Measurements from ENCODE around the gene STPG3. TPM values are rescaled to one million over a fixed set of nuclear protein-coding genes. Genes with fewer than 3 reads are reported as not detected.
"Not testable (repeated sequence)": the region's sequence is repeated elsewhere in the genome, so short reads cannot be mapped to it uniquely, and the experiment has no call there.

The STPG3 gene
- polyA plus RNA-seq, 2 of the 4 experiments (the other 2 are of a cell fraction) = not detected

- WGBS (ENCODE audit: missing lambda C conversion rate) = 63% methylated on average over 10 of the region's 13 CpGs
- H3K9me3 ChIP-seq = no peaks in the 10 kb centered on the region
- H3K27ac ChIP-seq = peak overlapping the region in 1 of 2 experiments; percentile 63; a peak in 2 of 6 replicates
- no peak for FAIRE-seq
- peak overlapping the region; percentile 13; the same call in 2 of the 3 replicates for H3K4me2 ChIP-seq
- DNase-seq (ENCODE audit: low read depth in 1 of 2, low spot score in 1 of 2) = peak in 1 of 2 experiments; percentile 42
- peaks cover 42% of the 10 kb centered on the region for H3K4me1 ChIP-seq
- POLR2A ChIA-PET = interaction anchor here (1.8 kb wide), 1 partner anchor 49 kb away, joined by 4 read pairs; no protein-coding TSS in a partner anchor
- no peak for ATAC-seq
- H3K4me3 ChIP-seq = no peak overlapping the region
- CTCF ChIA-PET = interaction anchor here (0.6 to 13.1 kb wide), 24 partner anchors 9 to 275 kb away, joined by 3 to 236 read pairs (median 7); partner anchors contain the start of genes ANAPC2, CYSRT1, DPP7 and MAN1B1
- TF ChIP-seq BHLHE40 (IDR thresholded peaks at IDR 0.05; ENCODE audit: low read depth, low read length) = no peak
- no peak for TF ChIP-seq ZNF302 (CRISPR knock-in tag; IDR thresholded peaks at IDR 0.05)
Observed at GRCh38 chr9:137237759-137238726, 13.0 kb upstream of the STPG3 start.

GRCh38 chr9:137239541-137240200 is 11.4 kb upstream of the STPG3 start:
- H3K27ac ChIP-seq = peak overlapping the region; percentile 97 to 99
- not testable (repeated sequence) for DNase-seq (ENCODE audit: low read depth in 1 of 2, low spot score in 1 of 2); ATAC-seq; FAIRE-seq; H3K9me3 ChIP-seq
- 75% methylated on average over 27 of the region's 27 CpGs for WGBS (ENCODE audit: missing lambda C conversion rate)
- H3K4me2 ChIP-seq = peak overlapping the region; percentile 81
- peaks cover 54% of the 10 kb centered on the region for H3K4me1 ChIP-seq
- POLR2A ChIA-PET = interaction anchor here (0.6 to 3.3 kb wide), 14 partner anchors 10 to 193 kb away, joined by 3 to 97 read pairs (median 8); partner anchors contain the start of genes CYSRT1, DPP7, NELFB and NPDC1
- H3K4me3 ChIP-seq = peak overlapping the region; percentile 67
- CTCF ChIA-PET = interaction anchor here (0.9 to 13.1 kb wide), 11 partner anchors 8 to 210 kb away, joined by 3 to 236 read pairs (median 4); partner anchors contain the start of genes CYSRT1, NELFB, RNF208 and RNF224

GRCh38 chr9:137240318-137240840 is 10.7 kb upstream of the STPG3 start:
- DNase-seq (ENCODE audit: low read depth in 1 of 2, low spot score in 1 of 2) (peak in 1 of 2 experiments; percentile 80), FAIRE-seq (no peak), ATAC-seq (peak; percentile 17 to 46)
- WGBS (ENCODE audit: missing lambda C conversion rate) = 0% methylated on average over 10 of the region's 58 CpGs
- H3K27ac ChIP-seq = peak overlapping the region; percentile 97 to 99
- TF ChIP-seq MAX (IDR thresholded peaks at IDR 0.05) = peak; percentile 98
- TF ChIP-seq CTCF (IDR thresholded peaks at IDR 0.05) = peak; percentile 22; the same call in 1 of the 3 replicates
- TF ChIP-seq USF2 (IDR thresholded peaks at IDR 0.05) = peak; percentile 69
- TF ChIP-seq BHLHE40 (IDR thresholded peaks at IDR 0.05; ENCODE audit: low read depth, low read length) = peak; percentile 78
- peak; percentile 87 for TF ChIP-seq MYC (IDR thresholded peaks at IDR 0.05; ENCODE audit: borderline replicate concordance, low read length)
- TF ChIP-seq POLR2A (IDR thresholded peaks at IDR 0.05; ENCODE audit: low read length) = peak; percentile 52
- TF ChIP-seq ATOH8 (CRISPR knock-in tag; IDR thresholded peaks at IDR 0.05; ENCODE audit: low read depth) = no peak
- TF ChIP-seq ZSCAN20 (CRISPR knock-in tag; IDR thresholded peaks at IDR 0.05) = no peak
- TF ChIP-seq CEBPB (IDR thresholded peaks at IDR 0.05) = no peak
- TF ChIP-seq PBX3 (IDR thresholded peaks at IDR 0.05) = no peak
- peak; percentile 73; the same call in 1 of the 2 replicates for TF ChIP-seq HOXB5 (CRISPR knock-in tag; IDR thresholded peaks at IDR 0.05)
- no peak for TF ChIP-seq FOSB (CRISPR knock-in tag; IDR thresholded peaks at IDR 0.05)
- no peak for TF ChIP-seq KDM5A (IDR thresholded peaks at IDR 0.05)
- TF ChIP-seq E2F6 (IDR thresholded peaks at IDR 0.05; ENCODE audit: borderline replicate concordance, low read depth) = peak; percentile 92
- peak; percentile 79; the same call in 2 of the 3 replicates for TF ChIP-seq BCL3 (IDR thresholded peaks at IDR 0.05)
- peak; percentile 56; the same call in 1 of the 2 replicates for TF ChIP-seq MAZ (IDR thresholded peaks at IDR 0.05; ENCODE audit: borderline replicate concordance, low read depth, low read length)
- peak; percentile 48; the same call in 1 of the 2 replicates for TF ChIP-seq PHF8 (IDR thresholded peaks at IDR 0.05; ENCODE audit: borderline replicate concordance, low read depth)
- TF ChIP-seq JUN (IDR thresholded peaks at IDR 0.05) = peak in 1 of 2 experiments; percentile 9; a peak in 2 of 5 replicates
- peak overlapping the region; percentile 67 for H3K4me3 ChIP-seq
- CTCF ChIA-PET = interaction anchor here (0.9 to 13.1 kb wide), 13 partner anchors 9 to 211 kb away, joined by 3 to 236 read pairs (median 4); partner anchors contain the start of genes CYSRT1, NELFB, NRARP and RNF208
- peaks cover 54% of the 10 kb centered on the region for H3K4me1 ChIP-seq
- H3K4me2 ChIP-seq = peak overlapping the region; percentile 81
- no peaks in the 10 kb centered on the region for H3K9me3 ChIP-seq
- POLR2A ChIA-PET = interaction anchor here (0.5 to 3.3 kb wide), 49 partner anchors 9 to 378 kb away, joined by 3 to 97 read pairs (median 5); partner anchors contain the start of genes ANAPC2, CYSRT1, DPP7 and EHMT1
